ENCODE data around the gene BCORL1. TPM values are rescaled to one million over a fixed set of nuclear protein-coding genes. Genes with fewer than 3 reads are reported as not detected.

The BCORL1 gene
- total RNA-seq, 1 donor from 2014 or later: 15.0 TPM

DNA sequence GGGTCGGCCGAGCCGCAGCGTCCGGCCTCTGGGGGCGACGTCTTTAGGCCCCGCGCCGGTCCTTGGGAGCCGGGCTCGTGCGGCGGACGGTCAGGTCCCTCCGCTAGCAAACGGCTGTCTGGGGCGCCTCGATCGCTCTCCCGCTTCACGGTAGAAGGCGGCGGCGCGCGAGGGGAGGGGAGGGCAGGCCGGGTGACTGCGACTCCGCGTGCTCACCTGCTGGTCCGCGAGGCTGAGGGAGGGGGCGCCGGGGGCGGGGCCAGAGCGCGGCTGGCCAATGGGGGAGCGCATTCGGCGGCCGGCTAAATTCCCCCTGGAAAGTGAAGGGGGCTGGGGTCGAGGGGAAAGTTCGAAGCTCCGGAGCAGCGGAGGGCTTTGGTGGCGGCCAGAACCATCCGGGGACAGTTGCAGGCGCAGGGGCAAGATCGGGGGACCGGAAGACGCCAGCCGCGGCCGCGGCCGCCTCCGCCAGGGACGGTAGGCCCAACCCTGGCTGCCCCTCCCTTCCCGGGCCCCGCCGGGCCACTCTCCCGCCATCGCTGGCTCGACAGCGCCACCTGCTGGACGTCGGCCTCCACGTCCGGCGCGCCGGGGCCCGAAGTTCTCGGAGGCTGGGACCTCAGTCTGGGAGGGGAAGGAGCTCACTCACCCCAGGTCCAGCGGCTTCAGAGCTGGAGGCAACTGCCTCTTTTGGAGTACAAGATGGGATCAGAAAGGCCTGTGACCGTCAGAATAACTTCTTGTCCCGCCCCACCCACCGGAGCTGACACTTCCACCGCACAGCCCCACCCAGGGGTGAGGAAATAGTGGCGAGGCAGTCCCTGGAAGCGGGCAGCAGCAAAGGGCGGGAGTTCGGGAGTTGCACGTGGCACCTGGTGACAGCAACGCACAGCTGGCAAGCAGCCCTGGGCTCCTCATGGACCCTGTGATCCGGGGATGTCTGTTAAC is 78.0 kb downstream of the BCORL1 start:
- intact Hi-C loops (cut with DNase I): no loop called here
- peak; percentile 91 for DNase-seq
- peak overlapping the region; percentile 55 for H3K27ac ChIP-seq
- H3K4me1 ChIP-seq: no peaks in the 10 kb centered on the region
- H3K9me3 ChIP-seq: no peaks in the 10 kb centered on the region
- H3K27me3 ChIP-seq: no peaks in the 10 kb centered on the region
- TF ChIP-seq, protein P1, sequence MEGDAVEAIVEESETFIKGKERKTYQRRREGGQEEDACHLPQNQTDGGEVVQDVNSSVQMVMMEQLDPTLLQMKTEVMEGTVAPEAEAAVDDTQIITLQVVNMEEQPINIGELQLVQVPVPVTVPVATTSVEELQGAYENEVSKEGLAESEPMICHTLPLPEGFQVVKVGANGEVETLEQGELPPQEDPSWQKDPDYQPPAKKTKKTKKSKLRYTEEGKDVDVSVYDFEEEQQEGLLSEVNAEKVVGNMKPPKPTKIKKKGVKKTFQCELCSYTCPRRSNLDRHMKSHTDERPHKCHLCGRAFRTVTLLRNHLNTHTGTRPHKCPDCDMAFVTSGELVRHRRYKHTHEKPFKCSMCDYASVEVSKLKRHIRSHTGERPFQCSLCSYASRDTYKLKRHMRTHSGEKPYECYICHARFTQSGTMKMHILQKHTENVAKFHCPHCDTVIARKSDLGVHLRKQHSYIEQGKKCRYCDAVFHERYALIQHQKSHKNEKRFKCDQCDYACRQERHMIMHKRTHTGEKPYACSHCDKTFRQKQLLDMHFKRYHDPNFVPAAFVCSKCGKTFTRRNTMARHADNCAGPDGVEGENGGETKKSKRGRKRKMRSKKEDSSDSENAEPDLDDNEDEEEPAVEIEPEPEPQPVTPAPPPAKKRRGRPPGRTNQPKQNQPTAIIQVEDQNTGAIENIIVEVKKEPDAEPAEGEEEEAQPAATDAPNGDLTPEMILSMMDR (IDR thresholded peaks at IDR 0.05): peak; percentile 83
- no peaks in the 10 kb centered on the region for H3K36me3 ChIP-seq
- ATAC-seq: peak; percentile 98
- H3K4me3 ChIP-seq: peak overlapping the region; percentile 55

DNA sequence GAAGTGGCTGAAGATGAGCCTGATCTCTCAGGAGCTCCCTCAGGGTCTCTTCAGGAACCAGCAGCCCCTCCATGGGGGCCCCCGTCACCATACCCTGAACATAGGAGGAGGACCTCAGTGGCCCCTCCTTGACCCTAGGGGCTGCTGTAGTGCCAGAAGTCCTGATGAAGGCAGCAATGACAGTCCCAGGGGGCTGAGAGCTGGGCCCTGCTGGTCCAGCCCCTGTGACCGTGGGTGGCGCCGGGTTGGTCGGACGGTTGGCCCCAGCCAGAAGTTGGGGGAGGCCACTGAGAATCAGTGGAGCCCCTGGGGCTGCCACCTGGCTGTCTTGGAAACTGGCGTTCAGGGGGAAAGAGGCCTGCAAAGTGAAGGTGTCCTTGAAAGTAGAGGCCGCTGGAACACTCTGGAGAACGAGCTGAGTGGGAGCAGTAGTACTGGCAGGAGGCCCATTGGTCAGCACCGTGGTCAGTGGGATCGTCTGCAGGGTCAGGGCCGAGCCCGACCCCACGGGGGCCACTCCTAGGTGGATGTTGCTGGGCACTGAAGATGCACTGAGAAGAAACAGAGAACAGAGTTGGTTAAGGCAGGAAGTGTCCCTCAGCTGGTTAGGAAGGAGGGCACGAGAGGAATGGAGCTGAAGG is 84.7 kb downstream of the BCORL1 start:
- intact Hi-C loops (cut with DNase I): no loop called here
- TF ChIP-seq, protein P1 (IDR thresholded peaks at IDR 0.05): no peak

DNA sequence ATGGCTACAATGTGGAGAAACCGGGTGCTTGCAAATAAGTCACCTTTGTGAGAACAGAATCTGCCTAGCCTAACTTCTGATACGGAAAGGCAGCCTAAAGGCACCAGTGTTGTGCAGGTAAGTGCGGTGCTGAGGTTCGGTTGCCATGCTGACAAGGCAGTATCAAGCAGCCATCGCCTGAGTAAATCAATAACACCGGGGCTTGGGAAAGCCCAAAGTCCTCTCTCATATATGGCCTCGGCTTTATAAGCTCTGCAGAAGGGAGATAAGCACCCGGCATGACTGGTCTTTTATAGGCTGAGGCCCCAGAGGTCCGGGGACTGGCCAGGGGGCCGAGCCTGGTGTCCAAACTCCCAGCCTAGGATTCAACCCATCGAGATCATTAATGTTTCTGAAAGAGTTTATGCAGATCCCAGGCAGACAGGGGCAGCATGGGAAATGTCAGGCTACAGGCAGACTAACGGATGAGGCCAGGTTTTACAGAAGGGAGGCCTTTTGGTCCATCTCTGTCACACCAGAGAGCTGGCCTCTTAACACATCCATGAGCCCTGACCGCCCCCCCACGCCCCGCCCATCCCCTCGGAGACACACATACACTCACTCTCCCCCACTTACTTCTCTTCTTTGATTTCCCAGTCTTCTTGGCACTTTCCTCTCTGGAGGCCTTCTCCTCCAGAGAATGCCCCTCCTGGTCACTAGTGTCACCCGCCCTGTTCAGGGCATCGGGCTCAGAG is 89.3 kb downstream of the BCORL1 start:
- H3K27ac ChIP-seq: no peak overlapping the region
- peaks cover 30% of the 10 kb centered on the region for H3K36me3 ChIP-seq
- no peak overlapping the region for H3K4me3 ChIP-seq
- no peaks in the 10 kb centered on the region for H3K9me3 ChIP-seq
- TF ChIP-seq, protein P1 (IDR thresholded peaks at IDR 0.05): no peak
- intact Hi-C loops (cut with DNase I): loop anchor here (10.0 kb wide), 1 partner anchor 123 kb away; no protein-coding TSS in a partner anchor
- no peaks in the 10 kb centered on the region for H3K4me1 ChIP-seq
- DNase-seq: no peak
- no peaks in the 10 kb centered on the region for H3K27me3 ChIP-seq
- no peak for ATAC-seq

More for the DNA sequence above, 84.7 kb downstream of the BCORL1 start:
- peaks cover 32% of the 10 kb centered on the region for H3K36me3 ChIP-seq
- no peak overlapping the region for H3K27ac ChIP-seq
- no peak overlapping the region for H3K4me3 ChIP-seq
- DNase-seq (no peak), ATAC-seq (no peak)
- no peaks in the 10 kb centered on the region for H3K4me1 ChIP-seq
- no peaks in the 10 kb centered on the region for H3K27me3 ChIP-seq
- no peaks in the 10 kb centered on the region for H3K9me3 ChIP-seq

DNA sequence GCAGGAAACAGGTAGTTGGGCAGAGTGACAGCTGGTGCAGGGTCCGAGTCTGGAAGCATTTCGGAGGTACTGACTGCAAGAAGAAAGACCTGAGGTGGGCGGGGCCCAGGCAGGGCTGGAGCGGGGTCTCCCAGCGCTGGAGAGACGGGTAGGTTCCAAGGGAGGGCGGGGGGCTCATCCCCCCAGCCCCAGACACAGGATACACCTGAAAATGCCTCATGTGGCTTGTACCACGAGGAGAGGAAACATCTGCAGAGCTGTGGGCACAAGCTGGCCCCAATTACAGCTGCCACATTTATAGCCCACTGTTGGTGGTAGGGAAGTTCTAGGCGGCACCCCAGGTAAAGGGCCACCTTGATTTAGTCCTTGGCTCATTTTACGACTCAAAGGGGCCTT is 89.9 kb downstream of the BCORL1 start:
- Histone ChIP-seq H3K27me3 (no peaks in the 10 kb centered on the region), H3K27ac (no peak overlapping the region), H3K9me3 (no peaks in the 10 kb centered on the region), H3K4me1 (no peaks in the 10 kb centered on the region), H3K36me3 (peaks cover 24% of the 10 kb centered on the region), H3K4me3 (no peak overlapping the region)
- TF ChIP-seq, protein P1 (IDR thresholded peaks at IDR 0.05): no peak
- intact Hi-C loops (cut with DNase I): loop anchor here (10.0 kb wide), 1 partner anchor 122 kb away; no protein-coding TSS in a partner anchor
- DNase-seq (no peak), ATAC-seq (no peak)

DNA sequence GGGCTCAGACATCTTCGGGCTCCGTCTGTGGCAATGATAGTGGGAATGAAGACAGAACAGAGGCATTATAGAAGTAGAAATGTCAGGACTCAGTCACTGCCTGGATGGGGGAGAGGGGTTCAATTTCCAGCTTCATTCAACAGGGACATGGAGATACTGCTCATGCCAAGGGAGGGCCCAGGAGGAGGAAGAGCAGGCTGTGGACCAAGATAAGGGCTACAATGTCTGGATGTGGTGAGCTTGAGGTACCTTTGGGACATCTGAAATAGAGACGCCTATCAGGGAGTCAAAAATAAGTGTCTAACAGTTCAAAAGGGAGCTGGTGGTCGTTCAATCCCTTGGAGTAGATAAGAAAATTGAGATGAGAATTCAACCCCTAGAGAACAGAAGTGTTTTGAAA is 93.3 kb downstream of the BCORL1 start:
- Histone ChIP-seq H3K9me3 (no peaks in the 10 kb centered on the region), H3K4me3 (no peak overlapping the region), H3K4me1 (no peaks in the 10 kb centered on the region), H3K27ac (no peak overlapping the region), H3K36me3 (no peaks in the 10 kb centered on the region), H3K27me3 (no peaks in the 10 kb centered on the region)
- intact Hi-C loops (cut with DNase I): loop anchor here (10.0 kb wide), 1 partner anchor 119 kb away; no protein-coding TSS in a partner anchor
- TF ChIP-seq, protein P1 (IDR thresholded peaks at IDR 0.05): no peak
- no peak for DNase-seq
- ATAC-seq: no peak

Data from upper lobe of right lung (tissue), 1 donor.